HG03103 (cell line): ENCODE measurements around the gene MARCO.

Experiments used
- ATAC-seq: cut with Tn5 transposase; IDR thresholded peaks from one replicate; pipeline ENCODE4 v1.9.1; 2021; ENCODE audit warnings: low read depth; ENCODE audit not compliant: unreplicated experiment

MARCO gene

GRCh38 chr2:118971245-118972122 is 29.5 kb downstream of the MARCO start:
- ATAC-seq, result no peak

GRCh38 chr2:118973542-118973951 is 31.6 kb downstream of the MARCO start:
- ATAC-seq, result no peak

GRCh38 chr2:118974103-118974993 is 32.4 kb downstream of the MARCO start:
- ATAC-seq, result no peak

- ATAC-seq, result no peak
Observed at GRCh38 chr2:118975133-118975532, 33.1 kb downstream of the MARCO start.

GRCh38 chr2:118978064-118978463 is 36.1 kb downstream of the MARCO start:
- no peak for ATAC-seq

GRCh38 chr2:118979152-118979861 is 37.3 kb downstream of the MARCO start:
- no peak for ATAC-seq

GRCh38 chr2:118980022-118980421 is 38.0 kb downstream of the MARCO start:
- ATAC-seq, result no peak

- no peak for ATAC-seq
Observed at GRCh38 chr2:118980573-118980972, 38.6 kb downstream of the MARCO start.

- ATAC-seq, result no peak
Observed at GRCh38 chr2:118981632-118982031, 39.6 kb downstream of the MARCO start.

- no peak for ATAC-seq
Observed at GRCh38 chr2:118982039-118982438, 40.0 kb downstream of the MARCO start.

- ATAC-seq, result no peak
Observed at GRCh38 chr2:118983133-118983532, 41.1 kb downstream of the MARCO start.

- ATAC-seq, result no peak
Observed at GRCh38 chr2:118983915-118984314, 41.9 kb downstream of the MARCO start.

GRCh38 chr2:118986738-118987137 is 44.7 kb downstream of the MARCO start:
- ATAC-seq, result peak; percentile 69

- no peak for ATAC-seq
Observed at GRCh38 chr2:118987886-118988285, 45.9 kb downstream of the MARCO start.

GRCh38 chr2:118988706-118989105 is 46.7 kb downstream of the MARCO start:
- no peak for ATAC-seq

GRCh38 chr2:118989481-118989880 is 47.5 kb downstream of the MARCO start:
- ATAC-seq, result no peak

- ATAC-seq, result no peak
Observed at GRCh38 chr2:118990757-118991545, 49.0 kb downstream of the MARCO start.

GRCh38 chr2:118991554-118991953 is 49.6 kb downstream of the MARCO start:
- ATAC-seq, result no peak

GRCh38 chr2:118992740-118993391 is 50.9 kb downstream of the MARCO start:
- ATAC-seq, result no peak

GRCh38 chr2:118993392-118993752 is 51.4 kb downstream of the MARCO start:
- no peak for ATAC-seq
